Mucosa of rectum (tissue), 2 donors: Measurements from ENCODE around the gene SH3D19.
"Not testable (repeated sequence)": the region's sequence is repeated elsewhere in the genome, so short reads cannot be mapped to it uniquely, and the experiment has no call there.

Source experiments
- H3K27ac ChIP-seq, 2 donors: one replicate each; pipeline ENCODE4 v1.7.0; 2013; ENCODE audit warnings: inconsistent platforms in 2 of 2, low read depth in 2 of 2, low read length in 2 of 2
- H3K27me3 ChIP-seq, 2 donors: one replicate each; pipeline ENCODE4 v1.7.0; 2013; ENCODE audit warnings: low read length in 2 of 2; ENCODE audit not compliant: control insufficient read depth in 2 of 2, insufficient read depth in 2 of 2
- H3K36me3 ChIP-seq, 2 donors: one replicate each; pipeline ENCODE4 v1.7.0; 2013; ENCODE audit warnings: low read length in 2 of 2; ENCODE audit not compliant: control insufficient read depth in 2 of 2, insufficient read depth in 2 of 2
- H3K4me1 ChIP-seq, 2 donors: one replicate each; pipeline ENCODE4 v1.7.0; 2013; ENCODE audit warnings: low read length in 2 of 2, mild to moderate bottlenecking in 1 of 2; ENCODE audit not compliant: control insufficient read depth in 2 of 2, insufficient read depth in 2 of 2
- H3K4me3 ChIP-seq, 2 donors: one replicate each; pipeline ENCODE4 v1.7.0; 2013; ENCODE audit warnings: low read length in 2 of 2
- H3K9ac ChIP-seq, 2 donors: one replicate each; pipeline ENCODE4 v1.7.0; 2013; ENCODE audit warnings: low read length in 2 of 2, low read depth in 1 of 2, mild to moderate bottlenecking in 1 of 2
- H3K9me3 ChIP-seq, 2 donors: one replicate each; pipeline ENCODE4 v1.7.0; 2013; ENCODE audit warnings: low read length in 2 of 2; ENCODE audit not compliant: control insufficient read depth in 2 of 2
- donor health status: healthy.
- donor health status: Normal muscosa, but diverticular disease.

The SH3D19 gene

DNA sequence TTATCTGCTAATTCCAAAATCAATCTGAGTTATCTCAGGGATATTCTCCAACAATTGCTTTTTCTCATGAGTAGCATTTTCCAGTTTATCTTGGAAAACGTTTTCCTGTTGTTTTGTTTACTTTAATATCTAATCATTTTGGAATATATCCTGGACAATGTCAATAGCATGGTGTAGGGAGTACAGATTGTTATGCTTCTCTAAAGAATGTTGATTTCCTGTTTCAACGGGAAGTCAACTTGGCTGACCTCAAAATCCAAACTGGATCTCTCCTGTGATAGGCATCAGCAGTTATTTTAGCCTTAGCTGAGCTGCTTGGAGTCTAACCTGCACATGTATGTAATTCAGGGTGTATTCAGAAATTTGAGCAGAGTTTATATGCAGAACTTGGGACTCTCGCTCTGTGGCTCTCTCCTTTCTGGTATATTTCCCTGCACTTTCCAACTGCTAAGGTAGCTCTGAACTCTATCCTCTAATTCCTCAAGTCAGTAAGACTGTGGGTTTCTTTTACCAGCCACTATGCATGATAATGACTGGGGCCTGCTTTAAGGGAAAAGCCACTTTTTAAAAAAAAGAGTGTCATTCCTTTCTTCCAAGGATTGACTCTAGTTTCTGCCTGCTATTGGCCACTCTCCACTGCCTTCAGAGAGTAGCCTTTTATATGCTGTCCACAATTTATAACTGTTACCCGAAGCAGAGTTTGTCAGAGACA, 40.7 kb downstream of the SH3D19 start:
- no peak overlapping the region for H3K4me3 ChIP-seq
- H3K9me3 ChIP-seq: no peaks in the 10 kb centered on the region
- no peak overlapping the region for H3K27ac ChIP-seq
- no peak overlapping the region for H3K9ac ChIP-seq
- H3K27me3 ChIP-seq: no peaks in the 10 kb centered on the region
- no peaks in the 10 kb centered on the region for H3K4me1 ChIP-seq
- no peaks in the 10 kb centered on the region for H3K36me3 ChIP-seq

GRCh38 chr4:151276787-151277562, 48.4 kb downstream of the SH3D19 start, which contains the start of gene PRSS48:
Gene PRSS48 (plus strand): TSS chr4:151277161. CDS start chr4:151277173, 12 bp downstream.
- Histone ChIP-seq H3K27ac (no peak within 1 kb of the TSS), H3K9ac (no peak within 1 kb of the TSS), H3K9me3 (no peaks in the 10 kb centered on the region), H3K36me3 (no peaks in the 10 kb centered on the region), H3K4me3 (no peak within 1 kb of the TSS), H3K4me1 (peaks cover 0 to 2% of the 10 kb centered on the region in 2 donors), H3K27me3 (no peaks in the 10 kb centered on the region)

- H3K4me3 ChIP-seq, H3K36me3 ChIP-seq, H3K27ac ChIP-seq, H3K27me3 ChIP-seq, H3K9me3 ChIP-seq, H3K9ac ChIP-seq, H3K4me1 ChIP-seq: not testable (repeated sequence)
Observed at GRCh38 chr4:151268905-151269304, 56.5 kb downstream of the SH3D19 start.

DNA sequence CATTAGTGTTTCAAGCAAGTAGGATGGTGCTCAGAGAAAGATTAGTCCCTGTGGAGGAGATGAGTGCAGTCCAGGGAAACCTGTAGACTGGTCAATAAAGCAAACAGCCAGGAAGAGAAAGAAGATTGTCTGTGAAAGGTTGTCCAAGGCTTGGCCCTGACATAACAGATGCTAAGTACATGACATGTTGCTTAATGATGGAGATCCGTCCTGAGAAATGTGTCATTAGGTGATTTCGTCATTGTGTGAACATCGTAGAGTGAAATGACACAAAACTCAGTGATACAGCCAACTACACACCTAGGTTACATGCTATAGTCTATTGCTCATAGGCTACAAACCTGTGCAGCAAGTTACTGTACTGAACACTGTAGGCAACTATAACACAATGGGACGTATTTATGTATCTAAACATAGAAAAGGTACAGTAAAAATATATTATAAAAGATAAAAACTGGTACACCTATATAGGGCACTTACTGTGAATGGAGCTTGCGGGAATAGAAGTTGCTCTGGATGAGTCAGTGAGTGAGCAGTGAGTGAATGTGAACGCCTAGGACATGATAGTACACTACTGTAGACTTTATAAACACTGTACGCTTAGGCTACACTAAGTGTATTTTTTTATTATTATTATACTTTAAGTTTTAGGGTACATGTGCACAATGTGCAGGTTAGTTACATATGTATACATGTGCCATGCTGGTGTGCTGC, 57.4 kb downstream of the SH3D19 start:
- no peak overlapping the region for H3K27ac ChIP-seq
- H3K9ac ChIP-seq: no peak overlapping the region
- H3K27me3 ChIP-seq: no peaks in the 10 kb centered on the region
- no peak overlapping the region for H3K4me3 ChIP-seq
- no peaks in the 10 kb centered on the region for H3K9me3 ChIP-seq
- H3K4me1 ChIP-seq: no peaks in the 10 kb centered on the region
- no peaks in the 10 kb centered on the region for H3K36me3 ChIP-seq

DNA sequence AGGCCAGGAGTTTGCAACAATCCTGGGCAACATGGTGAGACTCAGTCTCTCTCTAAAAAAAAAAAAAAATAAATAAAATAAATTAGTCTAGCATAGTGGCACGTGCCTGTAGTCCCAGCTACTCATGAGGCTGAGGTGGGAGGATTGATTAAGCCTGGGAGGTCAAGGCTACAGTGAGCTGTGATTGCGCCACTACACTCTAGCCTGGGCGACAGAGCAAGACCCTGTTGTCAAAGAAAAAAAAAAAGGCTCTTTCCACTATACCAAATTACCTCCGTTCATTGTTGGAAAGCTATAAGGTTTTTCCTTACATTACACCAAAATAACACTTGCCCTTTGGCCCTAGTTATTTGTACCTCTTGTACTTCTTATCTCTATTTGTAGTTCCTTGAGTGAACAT, 58.3 kb downstream of the SH3D19 start:
- no peak overlapping the region for H3K4me3 ChIP-seq

GRCh38 chr4:151266497-151266896, 58.9 kb downstream of the SH3D19 start:
- Histone ChIP-seq H3K4me1 (no peaks in the 10 kb centered on the region), H3K27ac (no peak overlapping the region), H3K36me3 (no peaks in the 10 kb centered on the region), H3K4me3 (no peak overlapping the region), H3K9me3 (no peaks in the 10 kb centered on the region), H3K9ac (no peak overlapping the region), H3K27me3 (no peaks in the 10 kb centered on the region)

More for the DNA sequence above, 58.3 kb downstream of the SH3D19 start:
- Histone ChIP-seq H3K27ac (no peak overlapping the region), H3K9ac (no peak overlapping the region), H3K9me3 (no peaks in the 10 kb centered on the region), H3K4me1 (no peaks in the 10 kb centered on the region), H3K36me3 (no peaks in the 10 kb centered on the region), H3K27me3 (no peaks in the 10 kb centered on the region)

- Histone ChIP-seq H3K9ac (no peak overlapping the region), H3K4me1 (no peaks in the 10 kb centered on the region), H3K27ac (no peak overlapping the region), H3K4me3 (no peak overlapping the region), H3K36me3 (peaks cover 0 to 2% of the 10 kb centered on the region in 2 donors), H3K27me3 (no peaks in the 10 kb centered on the region), H3K9me3 (no peaks in the 10 kb centered on the region)
Observed at GRCh38 chr4:151263455-151263854, 62.0 kb downstream of the SH3D19 start.

- no peak overlapping the region for H3K4me3 ChIP-seq
- peaks cover 0 to 2% of the 10 kb centered on the region in 2 donors for H3K36me3 ChIP-seq
- no peak overlapping the region for H3K9ac ChIP-seq
- no peaks in the 10 kb centered on the region for H3K27me3 ChIP-seq
- no peaks in the 10 kb centered on the region for H3K9me3 ChIP-seq
- no peaks in the 10 kb centered on the region for H3K4me1 ChIP-seq
- H3K27ac ChIP-seq: no peak overlapping the region
Observed at GRCh38 chr4:151260526-151260925, 64.9 kb downstream of the SH3D19 start.

DNA sequence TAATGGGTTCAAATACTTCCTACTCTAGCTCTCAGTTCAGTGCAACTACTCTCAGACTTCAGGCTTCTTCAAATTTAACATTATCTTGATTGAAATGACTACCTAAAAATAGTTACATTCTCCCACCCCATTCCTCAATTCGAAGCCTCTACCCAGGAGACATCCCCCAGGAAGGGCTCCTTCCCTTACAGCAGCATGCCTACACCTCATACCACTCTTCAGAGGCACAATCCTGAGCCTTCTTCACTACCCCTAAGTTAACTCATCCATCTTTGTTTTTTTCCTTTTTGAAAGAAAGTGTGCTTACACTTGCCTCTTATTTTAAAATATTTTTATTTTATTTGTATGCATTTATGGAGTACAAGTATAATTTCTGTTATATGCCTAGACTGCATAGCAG, 65.7 kb downstream of the SH3D19 start:
- no peak overlapping the region for H3K9ac ChIP-seq
- H3K27ac ChIP-seq: no peak overlapping the region
- H3K4me3 ChIP-seq: no peak overlapping the region
- no peaks in the 10 kb centered on the region for H3K4me1 ChIP-seq
- H3K36me3 ChIP-seq: peaks cover 0 to 2% of the 10 kb centered on the region in 2 donors
- H3K9me3 ChIP-seq: no peaks in the 10 kb centered on the region
- H3K27me3 ChIP-seq: no peaks in the 10 kb centered on the region

DNA sequence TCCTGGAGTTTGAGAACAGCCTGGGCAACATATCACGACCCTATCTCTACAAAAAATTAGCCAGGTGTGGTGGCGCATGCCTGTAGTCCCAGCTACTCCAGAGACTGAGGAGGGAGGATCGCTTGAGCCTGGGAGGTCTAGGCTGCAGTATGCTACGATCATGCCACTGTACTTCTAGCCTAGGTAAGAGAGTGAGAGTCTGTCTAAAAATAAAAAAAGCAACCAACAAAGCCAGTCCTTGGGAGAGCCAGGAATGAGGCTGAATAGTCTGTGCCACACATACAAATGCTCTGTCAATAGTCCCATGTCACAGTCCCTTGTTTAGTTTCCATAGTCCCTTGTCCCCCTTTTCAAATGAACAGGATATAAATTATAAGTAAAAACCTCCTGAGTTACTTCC, 67.7 kb downstream of the SH3D19 start:
- peaks cover 0 to 2% of the 10 kb centered on the region in 2 donors for H3K36me3 ChIP-seq
- H3K4me3 ChIP-seq: no peak overlapping the region
- no peak overlapping the region for H3K9ac ChIP-seq
- H3K4me1 ChIP-seq: no peaks in the 10 kb centered on the region
- no peak overlapping the region for H3K27ac ChIP-seq
- no peaks in the 10 kb centered on the region for H3K27me3 ChIP-seq
- H3K9me3 ChIP-seq: no peaks in the 10 kb centered on the region
